Smooth muscle cell (in vitro differentiated cells): ENCODE measurements around the gene ZSCAN22. TPM values are rescaled to one million over a fixed set of nuclear protein-coding genes. Genes with fewer than 3 reads are reported as not detected.

Experiments used
- DNase-seq: peaks from one replicate; lab custom pipeline; 2025; ENCODE audit not compliant: unreplicated experiment; lab: John Stamatoyannopoulos, UW
- H2AFZ ChIP-seq: fragments of 200-600 bp; sonication (generic); 2 replicates; pipeline ENCODE4 v1.6.0; 2016; ENCODE audit warnings: antibody characterized with exemption, low read depth, mild to moderate bottlenecking
- H3F3A ChIP-seq: fragments of 200-600 bp; sonication (generic); 2 replicates; pipeline ENCODE4 v1.6.0; 2017; ENCODE audit warnings: antibody characterized with exemption, low read depth
- H3K27ac ChIP-seq: fragments of 200-600 bp; sonication (generic); 2 replicates; pipeline ENCODE4 v1.5.1; 2016; ENCODE audit warnings: low read depth, mild to moderate bottlenecking
- H3K27me3 ChIP-seq: fragments of 200-600 bp; sonication (generic); 2 replicates; pipeline ENCODE4 v1.6.1; 2016; ENCODE audit warnings: low read depth, mild to moderate bottlenecking
- H3K36me3 ChIP-seq: fragments of 200-600 bp; sonication (generic); 2 replicates; pipeline ENCODE4 v1.5.1; 2016; ENCODE audit warnings: low read depth
- H3K4me1 ChIP-seq: fragments of 200-600 bp; sonication (generic); 2 replicates; pipeline ENCODE4 v1.5.1; 2016; ENCODE audit warnings: low read depth
- H3K4me2 ChIP-seq: fragments of 200-600 bp; sonication (generic); 2 replicates; pipeline ENCODE4 v1.6.0; 2016; ENCODE audit warnings: mild to moderate bottlenecking
- H3K4me3 ChIP-seq: fragments of 200-600 bp; sonication (generic); 2 replicates; pipeline ENCODE4 v1.5.1; 2016; ENCODE audit warnings: mild to moderate bottlenecking
- H3K79me2 ChIP-seq: fragments of 200-600 bp; sonication (generic); 2 replicates; pipeline ENCODE4 v1.6.0; 2016; ENCODE audit warnings: low read depth, mild to moderate bottlenecking
- H3K9ac ChIP-seq: fragments of 200-600 bp; sonication (generic); 2 replicates; pipeline ENCODE4 v1.6.0; 2016; ENCODE audit warnings: low read depth
- H3K9me3 ChIP-seq: fragments of 200-600 bp; sonication (generic); replicated peaks from 2 replicates; pipeline ENCODE4 v1.5.1; 2016; ENCODE audit warnings: low read depth
- H4K20me1 ChIP-seq: fragments of 200-600 bp; sonication (generic); 2 replicates; pipeline ENCODE4 v1.6.0; 2016; ENCODE audit warnings: low read depth
- CTCF ChIP-seq: fragments of 200-600 bp; sonication (generic); IDR thresholded peaks from 2 replicates; pipeline ENCODE4 v1.5.1; 2017; ENCODE audit warnings: borderline replicate concordance, mild to moderate bottlenecking, antibody characterized with exemption; ENCODE audit not compliant: insufficient read depth, poor library complexity, severe bottlenecking
- WGBS: methylation state at CpG from one replicate; pipeline ENCODE4 v1.1.7; 2016; ENCODE audit warnings: low lambda C conversion rate; 5-methylcytosine and 5-hydroxymethylcytosine counted together
- microRNA-seq: library from miRNA; unstranded; fragments of <30 nt; microRNA quantifications from one replicate; pipeline ENCODE4, GENCODE V29; 2016; ENCODE audit warnings: borderline number of aligned reads
- polyA plus RNA-seq: library from polyadenylated mRNA; unstranded; fragments of >200 nt; fragmentation: Nextera tagmentation; extraction: Ambion mirVana; gene quantifications from 2 replicates; pipeline ENCODE4 v1.2.1, GENCODE V29; 2016
- small RNA-seq: library from RNA; depleted of rRNA; stranded (forward); fragments of <200 nt; gene quantifications from one replicate; pipeline ENCODE3, GENCODE V24; 2014
- total RNA-seq: library from RNA; depleted of rRNA; stranded (reverse); fragments of >200 nt; gene quantifications from 2 replicates; pipeline ENCODE4 v1.2.3, GENCODE V29; 2014

ZSCAN22 gene
- total and polyA plus RNA-seq, 2 experiments from 2014 or later, result 1.7 to 2.4 TPM

- TF ChIP-seq CTCF, result no peak
- Histone ChIP-seq H3K27ac (peak within 1 kb of the TSS; percentile 91), H3K9ac (peak within 1 kb of the TSS; percentile 88), H3F3A (no peaks in the 10 kb centered on the region), H3K79me2 (peaks cover 52% of the 10 kb centered on the region), H3K36me3 (no peaks in the 10 kb centered on the region), H3K9me3 (no peaks in the 10 kb centered on the region), H4K20me1 (peaks cover 43% of the 10 kb centered on the region), H3K4me2 (peak within 1 kb of the TSS; percentile 99), H3K4me1 (peaks cover 17% of the 10 kb centered on the region), H3K4me3 (peak within 1 kb of the TSS; percentile 68), H3K27me3 (no peaks in the 10 kb centered on the region), H2AFZ (peak within 1 kb of the TSS; percentile 81)
- DNase-seq, result peak; percentile 76
- under 1% methylated on average over 60 of the region's 64 CpGs for WGBS
Measured at GRCh38 chr19:58386576-58387337, 60.0 kb downstream of the ZSCAN22 start, which contains the start of gene RPS5. TSS of gene RPS5 (plus strand) at chr19:58387269. CDS start at chr19:58388138, 869 bp downstream.

GRCh38 chr19:58387338-58388174 is 60.8 kb downstream of the ZSCAN22 start:
- Histone ChIP-seq H3K9ac (peak overlapping the region; percentile 88), H3K27me3 (no peaks in the 10 kb centered on the region), H3K79me2 (peaks cover 55% of the 10 kb centered on the region), H3K27ac (peak overlapping the region; percentile 91), H3F3A (no peaks in the 10 kb centered on the region), H2AFZ (no peak overlapping the region), H3K36me3 (no peaks in the 10 kb centered on the region), H3K4me2 (peak overlapping the region; percentile 99), H4K20me1 (peaks cover 51% of the 10 kb centered on the region), H3K4me1 (peaks cover 17% of the 10 kb centered on the region), H3K4me3 (peak overlapping the region; percentile 68), H3K9me3 (no peaks in the 10 kb centered on the region)
- WGBS, result 9% methylated on average over 39 of the region's 39 CpGs
- TF ChIP-seq CTCF, result no peak
- DNase-seq, result no peak

- no peak for TF ChIP-seq CTCF
- H2AFZ ChIP-seq, result no peak overlapping the region
- H4K20me1 ChIP-seq, result peaks cover 57% of the 10 kb centered on the region
- H3K36me3 ChIP-seq, result no peaks in the 10 kb centered on the region
- H3K4me3 ChIP-seq, result peak overlapping the region; percentile 68
- peaks cover 4% of the 10 kb centered on the region for H3F3A ChIP-seq
- H3K9ac ChIP-seq, result peak overlapping the region; percentile 88
- H3K27ac ChIP-seq, result no peak overlapping the region
- H3K79me2 ChIP-seq, result peaks cover 55% of the 10 kb centered on the region
- no peaks in the 10 kb centered on the region for H3K9me3 ChIP-seq
- 81% methylated on average over 3 of the region's 3 CpGs for WGBS
- peaks cover 17% of the 10 kb centered on the region for H3K4me1 ChIP-seq
- peak overlapping the region; percentile 99 for H3K4me2 ChIP-seq
- DNase-seq, result no peak
- H3K27me3 ChIP-seq, result no peaks in the 10 kb centered on the region
Measured at GRCh38 chr19:58388175-58388526, 61.4 kb downstream of the ZSCAN22 start.

Small RNA genes within 50 kb of the gene (microRNA-seq; reads per million reads assigned to microRNA genes)
- gene MIR4754 (not detected), gene MIR6806 (not detected)

Small RNA genes within 50 kb of the gene (small RNA-seq; reads per million reads assigned to genes)
- gene MIR4754, result not detected
- gene MIR6806, result not detected
- 0.32 reads per million, percentile 7 among the genes with 10 or more reads in this experiment for gene RNA5SP473

Other genes starting within 250 kb of the ZSCAN22 start
- 32.9 and 34.6 TPM in 2 replicates for gene ZSCAN18, start 228.8 kb upstream of the ZSCAN22 start, total RNA-seq
- gene ZSCAN18, start 228.8 kb upstream of the ZSCAN22 start, polyA plus RNA-seq, result 54.6 and 66.5 TPM in 2 replicates
- gene ZNF329, start 176.2 kb upstream of the ZSCAN22 start, total RNA-seq, result 14.3 and 22.3 TPM in 2 replicates
- 2.3 and 4.4 TPM in 2 replicates for gene ZNF329, start 176.2 kb upstream of the ZSCAN22 start, polyA plus RNA-seq
- 23.8 and 29.2 TPM in 2 replicates for gene ZNF274, start 143.9 kb upstream of the ZSCAN22 start, total RNA-seq
- 27.2 and 29.5 TPM in 2 replicates for gene ZNF274, start 143.9 kb upstream of the ZSCAN22 start, polyA plus RNA-seq
- 25.6 and 144 TPM in 2 replicates for gene ZNF544, start 98.1 kb upstream of the ZSCAN22 start, total RNA-seq
- 12.9 and 21.4 TPM in 2 replicates for gene ZNF544, start 98.1 kb upstream of the ZSCAN22 start, polyA plus RNA-seq
- gene ZNF8, start 48.0 kb upstream of the ZSCAN22 start, total RNA-seq, result 6.6 and 7.8 TPM in 2 replicates
- 1.1 and 1.8 TPM in 2 replicates for gene ZNF8, start 48.0 kb upstream of the ZSCAN22 start, polyA plus RNA-seq
- 46.4 and 93.9 TPM in 2 replicates for gene ERVK3-1, start 21.6 kb upstream of the ZSCAN22 start, total RNA-seq
- 46.5 and 57.7 TPM in 2 replicates for gene ERVK3-1, start 21.6 kb upstream of the ZSCAN22 start, polyA plus RNA-seq
- 77.8 and 92.3 TPM in 2 replicates for gene A1BG, start 26.5 kb downstream of the ZSCAN22 start, total RNA-seq
- 114 and 133 TPM in 2 replicates for gene A1BG, start 26.5 kb downstream of the ZSCAN22 start, polyA plus RNA-seq
- gene ZNF497, start 35.8 kb downstream of the ZSCAN22 start, total RNA-seq, result 0.58 and 1.3 TPM in 2 replicates
- 4.6 and 6.1 TPM in 2 replicates for gene ZNF497, start 35.8 kb downstream of the ZSCAN22 start, polyA plus RNA-seq
- 4.4 and 5.9 TPM in 2 replicates for gene ZNF837, start 54.0 kb downstream of the ZSCAN22 start, total RNA-seq
- 7.8 and 8.4 TPM in 2 replicates for gene ZNF837, start 54.0 kb downstream of the ZSCAN22 start, polyA plus RNA-seq
- gene RPS5, start 60.3 kb downstream of the ZSCAN22 start, total RNA-seq, result 1,602 and 1,773 TPM in 2 replicates
- 650 and 684 TPM in 2 replicates for gene RPS5, start 60.3 kb downstream of the ZSCAN22 start, polyA plus RNA-seq
- gene RNF225, start 68.7 kb downstream of the ZSCAN22 start, total RNA-seq, result not detected in 2 replicates
- gene RNF225, start 68.7 kb downstream of the ZSCAN22 start, polyA plus RNA-seq, result 0.96 and 2.2 TPM in 2 replicates
- 5.0 and 16.9 TPM in 2 replicates for gene ZNF584, start 81.7 kb downstream of the ZSCAN22 start, total RNA-seq
- 9.1 and 12.7 TPM in 2 replicates for gene ZNF584, start 81.7 kb downstream of the ZSCAN22 start, polyA plus RNA-seq
- gene ZNF132, start 113.2 kb downstream of the ZSCAN22 start, total RNA-seq, result 0.63 and 2.3 TPM in 2 replicates
- gene ZNF132, start 113.2 kb downstream of the ZSCAN22 start, polyA plus RNA-seq, result 0.40 and 0.69 TPM in 2 replicates
- gene ZNF324B, start 124.6 kb downstream of the ZSCAN22 start, total RNA-seq, result 3.1 and 3.3 TPM in 2 replicates
- gene ZNF324B, start 124.6 kb downstream of the ZSCAN22 start, polyA plus RNA-seq, result 1.5 and 2.6 TPM in 2 replicates
- gene ZNF324, start 140.1 kb downstream of the ZSCAN22 start, total RNA-seq, result 4.4 and 8.8 TPM in 2 replicates
- gene ZNF324, start 140.1 kb downstream of the ZSCAN22 start, polyA plus RNA-seq, result 9.0 and 10.2 TPM in 2 replicates
- gene ZNF446, start 149.4 kb downstream of the ZSCAN22 start, total RNA-seq, result 6.6 and 9.5 TPM in 2 replicates
- gene ZNF446, start 149.4 kb downstream of the ZSCAN22 start, polyA plus RNA-seq, result 9.0 and 10.5 TPM in 2 replicates
- 0.54 and 6.6 TPM in 2 replicates for gene SLC27A5, start 185.0 kb downstream of the ZSCAN22 start, total RNA-seq
- 7.4 and 7.5 TPM in 2 replicates for gene SLC27A5, start 185.0 kb downstream of the ZSCAN22 start, polyA plus RNA-seq
- 5.1 and 8.7 TPM in 2 replicates for gene ZBTB45, start 192.8 kb downstream of the ZSCAN22 start, total RNA-seq
- 23.7 and 25.1 TPM in 2 replicates for gene ZBTB45, start 192.8 kb downstream of the ZSCAN22 start, polyA plus RNA-seq
- gene TRIM28, start 217.1 kb downstream of the ZSCAN22 start, total RNA-seq, result 144 and 148 TPM in 2 replicates
- 178 and 193 TPM in 2 replicates for gene TRIM28, start 217.1 kb downstream of the ZSCAN22 start, polyA plus RNA-seq
- gene CHMP2A, start 228.1 kb downstream of the ZSCAN22 start, total RNA-seq, result 132 and 153 TPM in 2 replicates
- 213 and 228 TPM in 2 replicates for gene CHMP2A, start 228.1 kb downstream of the ZSCAN22 start, polyA plus RNA-seq
- 30.7 and 45.9 TPM in 2 replicates for gene UBE2M, start 231.6 kb downstream of the ZSCAN22 start, total RNA-seq
- 118 and 126 TPM in 2 replicates for gene UBE2M, start 231.6 kb downstream of the ZSCAN22 start, polyA plus RNA-seq
- gene MZF1, start 246.3 kb downstream of the ZSCAN22 start, total RNA-seq, result 12.2 and 18.7 TPM in 2 replicates
- 10.2 and 18.5 TPM in 2 replicates for gene MZF1, start 246.3 kb downstream of the ZSCAN22 start, polyA plus RNA-seq